Stimulated activated CD8-positive, alpha-beta memory T cell treated with anti-CD3 and anti-CD28 coated beads, Interleukin-12 subunit alpha, Interleukin-12 subunit beta, amount 100 ng/mL, for 24 hours (primary cell): ENCODE results near the gene RAB43.
"Not testable (repeated sequence)": the region's sequence is repeated elsewhere in the genome, so short reads cannot be mapped to it uniquely, and the experiment has no call there.

ENCODE experiments used
- DNase-seq: peaks from one replicate; pipeline ENCODE4 v3.0.0-alpha.2; 2020; ENCODE audit errors: extremely low read depth

RAB43 gene

DNA sequence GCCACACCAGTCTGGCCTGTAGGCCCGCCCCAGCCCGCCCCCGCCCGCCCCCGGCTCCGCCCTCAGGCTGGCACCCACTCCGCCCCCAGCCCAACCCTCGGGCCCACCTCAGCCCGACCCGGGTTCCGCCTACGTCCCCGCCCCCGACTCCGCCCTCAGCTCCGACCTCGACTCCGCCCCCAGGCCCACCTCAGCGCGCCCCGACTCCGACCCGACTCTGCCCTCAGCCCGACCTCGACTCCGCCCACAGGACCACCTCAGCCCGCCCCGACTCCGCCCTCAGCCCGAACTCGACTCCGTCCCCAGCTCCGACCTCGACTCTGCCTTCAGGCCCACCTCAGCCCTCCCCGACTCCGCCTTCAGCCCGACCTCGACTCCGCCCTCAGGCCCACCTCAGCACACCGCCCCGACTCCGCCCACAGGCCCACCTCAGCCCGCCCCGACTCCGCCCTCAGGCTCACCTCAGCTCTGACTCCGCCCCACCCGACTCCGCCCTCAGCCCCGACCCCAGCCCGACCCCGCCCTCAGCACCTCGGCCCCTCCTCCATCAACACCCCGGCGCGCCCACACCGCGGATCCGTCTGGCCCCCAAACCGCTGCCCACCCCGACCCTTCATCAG lies at the start of gene RAB43:
Gene RAB43, minus strand, starts transcription at position 13 of the 620 bp plus-strand sequence. CDS start 315 bp downstream, outside the sequence.
- DNase-seq: peak; percentile 66

- DNase-seq: no peak
Observed at GRCh38 chr3:129166579-129167332, 45.2 kb upstream of the RAB43 start.

GRCh38 chr3:129165594-129165993 lies 44.0 kb upstream of the RAB43 start:
- DNase-seq: not testable (repeated sequence)

DNA sequence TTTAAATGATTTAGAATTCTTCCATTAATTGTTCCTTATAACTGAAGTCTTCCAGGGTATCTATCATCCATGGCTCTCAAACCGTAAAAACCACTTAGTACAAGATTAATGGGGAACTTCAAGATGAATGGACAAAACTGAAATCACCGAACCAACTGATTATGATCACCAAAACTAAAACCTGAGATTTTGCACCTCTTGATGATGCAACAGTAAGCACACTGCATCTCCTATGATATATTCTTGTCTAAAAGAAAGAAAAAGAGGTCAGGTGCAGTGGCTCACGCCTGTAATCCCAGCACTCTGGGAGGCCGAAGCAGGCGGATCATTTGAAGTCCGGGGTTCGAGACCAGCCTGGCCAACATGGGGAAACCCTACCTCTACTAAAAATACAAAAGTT lies 42.9 kb upstream of the RAB43 start:
- no peak for DNase-seq

GRCh38 chr3:129162729-129163579 lies 41.4 kb upstream of the RAB43 start:
- DNase-seq: no peak

GRCh38 chr3:129161860-129162271 lies 40.3 kb upstream of the RAB43 start:
- no peak for DNase-seq

- DNase-seq: peak; percentile 72
Observed at GRCh38 chr3:129160891-129161859, 39.6 kb upstream of the RAB43 start, which contains the start of gene ISY1. Gene ISY1, minus strand, starts transcription at chr3:129161063. Its CDS starts 88 bp downstream, at chr3:129160975.

- no peak for DNase-seq
Observed at GRCh38 chr3:129144786-129145185, 23.2 kb upstream of the RAB43 start.

- not testable (repeated sequence) for DNase-seq
Observed at GRCh38 chr3:129141011-129141410, 19.4 kb upstream of the RAB43 start.

GRCh38 chr3:129139911-129140310 lies 18.3 kb upstream of the RAB43 start:
- no peak for DNase-seq

GRCh38 chr3:129136275-129136674 lies 14.7 kb upstream of the RAB43 start:
- not testable (repeated sequence) for DNase-seq

GRCh38 chr3:129132097-129132866 lies 10.7 kb upstream of the RAB43 start:
- DNase-seq: no peak

DNA sequence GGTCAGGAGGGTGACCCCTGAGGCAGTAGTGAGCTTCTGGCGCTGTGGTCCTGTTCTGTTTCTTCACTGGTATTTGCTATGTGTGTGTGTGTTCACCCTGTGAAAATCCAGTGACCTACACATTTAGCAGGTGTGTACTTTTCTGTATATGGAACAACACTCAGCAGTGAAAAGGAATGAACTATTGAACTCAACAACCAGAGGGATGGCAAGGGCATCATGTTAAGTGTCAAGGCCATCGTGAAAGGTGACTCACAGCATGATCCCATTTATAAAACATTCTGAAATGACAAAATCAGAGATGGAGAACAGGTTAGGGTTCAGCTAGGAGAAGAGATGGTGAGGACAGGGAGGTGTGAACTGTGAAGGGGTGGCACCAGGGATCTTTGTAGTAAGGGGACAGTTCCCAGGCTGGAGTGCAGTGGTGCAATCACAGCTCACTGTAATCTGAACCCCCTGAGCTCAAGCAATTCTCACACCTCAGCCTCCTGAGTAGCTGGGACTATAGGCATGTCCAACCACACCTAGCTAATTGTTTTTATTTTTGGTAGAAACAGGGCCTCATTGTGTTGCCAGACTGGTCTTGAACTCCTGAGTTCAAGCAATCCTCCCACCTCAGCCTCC lies 10.0 kb upstream of the RAB43 start:
- DNase-seq: no peak

DNA sequence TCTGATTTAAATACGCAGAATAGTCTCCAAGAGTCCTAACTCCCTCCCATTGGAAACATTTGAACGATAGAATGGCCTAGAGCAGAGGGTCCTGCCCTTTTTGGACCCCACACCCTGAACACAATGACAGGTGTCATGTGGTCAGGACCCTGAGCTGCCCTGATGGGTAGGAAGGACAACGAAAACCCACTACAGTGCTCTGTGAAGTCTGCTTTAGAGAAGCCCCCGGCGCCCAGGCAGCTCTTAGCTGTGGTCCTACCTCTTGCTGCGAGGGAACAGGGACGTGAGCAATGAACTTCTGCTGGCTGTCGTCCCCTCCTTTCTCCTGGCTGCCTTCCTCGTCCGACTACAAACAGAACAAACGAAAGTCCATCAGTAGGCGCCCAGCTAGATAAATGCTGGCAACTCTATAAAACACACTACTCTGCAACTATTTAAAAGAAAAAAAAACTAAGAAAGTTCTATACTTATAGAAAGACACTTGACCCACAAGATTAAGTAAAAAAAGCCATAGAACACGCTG lies 8.7 kb upstream of the RAB43 start:
- DNase-seq: no peak

GRCh38 chr3:129128357-129129155 lies 7.0 kb upstream of the RAB43 start:
- DNase-seq: no peak

GRCh38 chr3:129126726-129127280 lies 5.2 kb upstream of the RAB43 start:
- no peak for DNase-seq

- DNase-seq: no peak
Observed at GRCh38 chr3:129123314-129124060, 1.9 kb upstream of the RAB43 start.
